K562 (cell line): ENCODE measurements around the gene GPR68. TPM values are rescaled to one million over a fixed set of nuclear protein-coding genes. Genes with fewer than 3 reads are reported as not detected.

Experiments
- ATAC-seq: fragments of 200-7000 bp; cut with Tn5 transposase; 3 replicates; pipeline ENCODE4 v1.9.1; 2020; ENCODE audit warnings: moderate library complexity
- BruUV-seq: library from RNA; stranded (reverse); fragments of 400-500 nt; replicated peaks from 2 replicates; lab custom pipeline; 2021; lab: Mats Ljungman, UMichigan
- CTCF ChIA-PET: fragments of 300-600 bp; formaldehyde crosslinking; extraction: SDS; loops from one replicate; lab custom pipeline; 2021; ENCODE audit warnings: low intra/inter-chr PET ratio; lab: Yijun Ruan, JAX
- POLR2A ChIA-PET: fragments of 300-600, 350-650 bp; sonication (Branson Sonifier 250); formaldehyde crosslinking; extraction: SDS; loops from one replicate; lab custom pipeline; 2021; ENCODE audit warnings: antibody characterized with exemption, inconsistent platforms; lab: Yijun Ruan, JAX
- DNase-seq, 4 experiments: peaks; one replicate each; pipeline versions ENCODE4 v3.0.0 to v3.0.0-alpha.2; 2011 to 2018; ENCODE audit warnings: low spot score in 3 of 4, mixed read lengths in 3 of 4; ENCODE audit errors: extremely low read depth in 1 of 4
- FAIRE-seq: peaks from 2 replicates; lab custom pipeline; 2011; peaks lifted over from hg19 to GRCh38; lab: Jason Lieb, UNC
- H2AFZ ChIP-seq: 2 replicates; pipeline ENCODE4 v1.6.0; 2011; ENCODE audit warnings: low read depth, low read length, control low read depth, inconsistent platforms
- H3K27ac ChIP-seq: fragments of 200-600 bp; 3 replicates; pipeline ENCODE4 v1.8.0; 2011; ENCODE audit warnings: low read depth, mild to moderate bottlenecking, control low read depth, inconsistent platforms, low read length, moderate library complexity, mixed read lengths; ENCODE audit errors: extremely low read depth
- H3K27me3 ChIP-seq, 2 experiments: fragments of 300-600 bp in 1 of 2; 2 replicates in 1 of 2; 3 replicates in 1 of 2; pipeline versions ENCODE4 v1.6.0 to v1.8.0; 2011; ENCODE audit warnings: inconsistent platforms in 2 of 2, low read length in 2 of 2, mild to moderate bottlenecking in 1 of 2, mixed read lengths in 1 of 2, moderate library complexity in 1 of 2; ENCODE audit not compliant: control insufficient read depth in 2 of 2, insufficient read depth in 2 of 2
- H3K36me3 ChIP-seq: fragments of 300-600 bp; 3 replicates; pipeline ENCODE4 v1.8.0; 2011; ENCODE audit warnings: mild to moderate bottlenecking, low read length, inconsistent platforms; ENCODE audit not compliant: control insufficient read depth, insufficient read depth
- H3K4me1 ChIP-seq, 2 experiments: fragments of 200-600 bp in 1 of 2; replicated peaks in 1 of 2; 2 replicates in 1 of 2; 3 replicates in 1 of 2; pipeline versions ENCODE4 v1.5.1 to v1.8.0; 2011; ENCODE audit warnings: inconsistent platforms in 2 of 2, low read length in 2 of 2, mild to moderate bottlenecking in 1 of 2, mixed read lengths in 1 of 2, moderate library complexity in 1 of 2; ENCODE audit not compliant: control insufficient read depth in 2 of 2, insufficient read depth in 2 of 2
- H3K4me2 ChIP-seq: 2 replicates; pipeline ENCODE4 v1.6.1; 2011; ENCODE audit warnings: low read length, control low read depth, inconsistent platforms, mixed read lengths; ENCODE audit not compliant: insufficient read depth
- H3K4me3 ChIP-seq: fragments of 200-600 bp; sonication (generic), shearing (Covaris generic); 2 replicates; pipeline ENCODE4 v1.5.1; 2016; ENCODE audit warnings: control low read depth, inconsistent platforms
- H3K79me2 ChIP-seq: fragments of 200-600 bp; 3 replicates; pipeline ENCODE4 v1.8.0; 2011; ENCODE audit warnings: low read length, inconsistent platforms; ENCODE audit not compliant: control insufficient read depth, insufficient read depth
- H3K9ac ChIP-seq, 2 experiments: 2 replicates each; pipeline versions ENCODE4 v1.6.0 to v1.6.1; 2011; ENCODE audit warnings: low read depth in 2 of 2, low read length in 2 of 2, control low read depth in 1 of 2, inconsistent platforms in 1 of 2, mild to moderate bottlenecking in 1 of 2, mixed read lengths in 1 of 2; ENCODE audit not compliant: insufficient read depth in 1 of 2
- H3K9me1 ChIP-seq: one replicate; pipeline ENCODE4 v1.6.0; 2011; ENCODE audit warnings: inconsistent platforms, mild to moderate bottlenecking, low read length, moderate library complexity; ENCODE audit not compliant: control insufficient read depth, insufficient read depth
- H3K9me3 ChIP-seq: replicated peaks from 2 replicates; pipeline ENCODE4 v1.5.1; 2011; ENCODE audit warnings: low read depth, low read length, inconsistent platforms; ENCODE audit not compliant: control insufficient read depth, insufficient read depth
- H4K20me1 ChIP-seq: replicated peaks from 2 replicates; pipeline ENCODE4 v1.6.1; 2011; ENCODE audit warnings: low read length, inconsistent platforms, mixed read lengths; ENCODE audit not compliant: control insufficient read depth, insufficient read depth
- ATF3 ChIP-seq, 2 experiments: fragments of 450-650 bp in 1 of 2; sonication (generic) in 1 of 2; formaldehyde crosslinking in 1 of 2; IDR thresholded peaks in 1 of 2; conservative IDR thresholded peaks in 1 of 2; 2 replicates each; pipeline versions ENCODE4 v1.6.1 to v1.8.1; 2016 to 2023; ENCODE audit warnings: mild to moderate bottlenecking in 2 of 2, moderate library complexity in 2 of 2, inconsistent platforms in 1 of 2, missing genetic modification reagents in 1 of 2
- C11orf30 ChIP-seq: fragments of 450-650 bp; IDR thresholded peaks from 2 replicates; pipeline ENCODE4 v1.6.1; 2016; ENCODE audit warnings: low read depth, mild to moderate bottlenecking
- CEBPB ChIP-seq: fragments of 450-650 bp; IDR thresholded peaks from 2 replicates; pipeline ENCODE4 v1.6.1; 2016; ENCODE audit warnings: missing genetic modification characterization, missing compliant biosample characterization
- CEBPG ChIP-seq, 3 experiments: fragments of 200-800 bp in 1 of 3; sonication (Bioruptor generic) in 1 of 3; sonication (generic) in 1 of 3; formaldehyde crosslinking in 1 of 3; IDR thresholded peaks in 2 of 3; conservative IDR thresholded peaks in 1 of 3; 2 replicates each; pipeline versions ENCODE4 v1.6.1 to v1.8.0; 2016 to 2022; ENCODE audit warnings: missing compliant biosample characterization in 2 of 3, missing genetic modification characterization in 2 of 3, mild to moderate bottlenecking in 1 of 3, missing genetic modification reagents in 1 of 3
- DPF2 ChIP-seq: fragments of 450-650 bp; IDR thresholded peaks from 2 replicates; pipeline ENCODE4 v1.6.1; 2016
- GABPA ChIP-seq: fragments of 200-800 bp; sonication (Bioruptor generic); conservative IDR thresholded peaks from 2 replicates; pipeline ENCODE4 v1.6.1; 2016; ENCODE audit warnings: low read depth, missing genetic modification characterization, missing compliant biosample characterization
- HNRNPK ChIP-seq: fragments of 200-400 bp; formaldehyde crosslinking; IDR thresholded peaks from one replicate; pipeline ENCODE4 v1.6.1; 2018; ENCODE audit warnings: mild to moderate bottlenecking, low read depth, low read length; ENCODE audit not compliant: poor library complexity, severe bottlenecking
- MXD1 ChIP-seq: fragments of 250-450 bp; sonication (Bioruptor Pico); IDR thresholded peaks from 2 replicates; pipeline ENCODE4 v1.8.0; 2021; ENCODE audit warnings: borderline replicate concordance, mild to moderate bottlenecking, moderate library complexity; ENCODE audit not compliant: poor library complexity, severe bottlenecking
- NR1H2 ChIP-seq: sonication (generic); formaldehyde crosslinking; IDR thresholded peaks from 2 replicates; pipeline ENCODE4 v1.4.0; 2020; ENCODE audit warnings: mild to moderate bottlenecking, missing genetic modification reagents
- NR2C1 ChIP-seq, 2 experiments: fragments of 450-650 bp; IDR thresholded peaks; 2 replicates each; pipeline ENCODE4 v1.6.1; 2017; ENCODE audit warnings: mild to moderate bottlenecking in 2 of 2, antibody characterized with exemption in 1 of 2, inconsistent platforms in 1 of 2, missing compliant biosample characterization in 1 of 2, missing genetic modification characterization in 1 of 2
- SREBF1 ChIP-seq: fragments of 150-350 bp; IDR thresholded peaks from 2 replicates; pipeline ENCODE4 v1.6.1; 2014; ENCODE audit warnings: antibody characterized with exemption, low read depth, low read length, borderline replicate concordance
- THRAP3 ChIP-seq: fragments of 450-650 bp; IDR thresholded peaks from 2 replicates; pipeline ENCODE4 v1.6.1; 2016; ENCODE audit warnings: mild to moderate bottlenecking, inconsistent platforms, borderline replicate concordance
- TSC22D4 ChIP-seq: fragments of 450-650 bp; IDR thresholded peaks from 2 replicates; pipeline ENCODE4 v1.6.1; 2016; ENCODE audit warnings: missing genetic modification characterization, missing biosample characterization, control low read depth
- ZFP36 ChIP-seq: fragments of 150-350 bp; IDR thresholded peaks from 2 replicates; pipeline ENCODE4 v1.6.1; 2018; ENCODE audit warnings: low read length, low read depth; ENCODE audit not compliant: partially characterized antibody
- ZNF274 ChIP-seq: IDR thresholded peaks from 2 replicates; pipeline ENCODE4 v1.6.1; 2011; ENCODE audit warnings: low read depth, mild to moderate bottlenecking, low read length, moderate library complexity, borderline replicate concordance
- ZNF384 ChIP-seq: IDR thresholded peaks from 2 replicates; pipeline ENCODE4 v1.6.1; 2012; ENCODE audit warnings: low read depth, low read length, improper control_type of control experiment
- ZNF449 ChIP-seq: fragments of 250-450 bp; sonication (Bioruptor Pico); IDR thresholded peaks from 2 replicates; pipeline ENCODE4 v1.8.0; 2022; ENCODE audit warnings: moderate library complexity, mild to moderate bottlenecking, inconsistent platforms
- ZNF644 ChIP-seq: fragments of 200-800 bp; sonication (Bioruptor generic); IDR thresholded peaks from 2 replicates; pipeline ENCODE4 v1.6.1; 2016; ENCODE audit warnings: low read depth, missing genetic modification characterization, missing compliant biosample characterization
- ZZZ3 ChIP-seq: fragments of 450-650 bp; IDR thresholded peaks from 2 replicates; pipeline ENCODE4 v1.6.1; 2016; ENCODE audit warnings: antibody characterized with exemption, mild to moderate bottlenecking, moderate library complexity
- WGBS: fragments of 100-300 bp; shearing (Covaris generic); methylation state at CpG from one replicate; pipeline ENCODE4 v1.1.6; 2016; ENCODE audit warnings: low coverage, mixed read lengths; ENCODE audit not compliant: insufficient coverage; ENCODE audit errors: missing lambda C conversion rate; 5-methylcytosine and 5-hydroxymethylcytosine counted together
- in situ Hi-C: fragments of 300-500 bp; cut with MboI; formaldehyde crosslinking; loops from 4 replicates; pipeline ENCODE4 v1.15.0; 2018; ENCODE audit warnings: inconsistent platforms, mixed read lengths
- intact Hi-C: fragments of 100-400 bp; cut with micrococcal nuclease; formaldehyde crosslinking; loops from 2 replicates; pipeline ENCODE4 v1.14.2; 2022
- polyA plus RNA-seq, 8 experiments: library from polyadenylated mRNA; depleted of rRNA in 4 of 8; stranded (reverse) in 5 of 8; unstranded in 3 of 8; fragments of >200 nt; fragmentation: Nextera tagmentation in 2 of 8; fragmentation: Illumina TruSeq in 1 of 8; extraction: Ambion mirVana in 2 of 8; extraction: Trizol in 1 of 8; gene quantifications; 2 replicates each; pipeline versions ENCODE4 v1.2.1 to v1.2.3, GENCODE V29; 2011 to 2014; ENCODE audit warnings: inconsistent platforms in 1 of 8, missing spikeins in 1 of 8
- total RNA-seq, 7 experiments: library from RNA; depleted of rRNA in 6 of 7; stranded (reverse); fragments of >200 nt in 6 of 7; fragmentation: Illumina TruSeq in 2 of 7; extraction: Trizol in 2 of 7; gene quantifications; 2 replicates each; pipeline versions ENCODE4 v1.2.1 to v1.2.3, GENCODE V29; 2011 to 2021; ENCODE audit warnings: low replicate concordance in 1 of 7

The GPR68 gene
- total and polyA plus RNA-seq, 9 of the 15 experiments (the other 6 are each of a cell fraction or from before 2014, with no cell fraction given): 0.41 to 9.4 (median 3.7) TPM

DNA sequence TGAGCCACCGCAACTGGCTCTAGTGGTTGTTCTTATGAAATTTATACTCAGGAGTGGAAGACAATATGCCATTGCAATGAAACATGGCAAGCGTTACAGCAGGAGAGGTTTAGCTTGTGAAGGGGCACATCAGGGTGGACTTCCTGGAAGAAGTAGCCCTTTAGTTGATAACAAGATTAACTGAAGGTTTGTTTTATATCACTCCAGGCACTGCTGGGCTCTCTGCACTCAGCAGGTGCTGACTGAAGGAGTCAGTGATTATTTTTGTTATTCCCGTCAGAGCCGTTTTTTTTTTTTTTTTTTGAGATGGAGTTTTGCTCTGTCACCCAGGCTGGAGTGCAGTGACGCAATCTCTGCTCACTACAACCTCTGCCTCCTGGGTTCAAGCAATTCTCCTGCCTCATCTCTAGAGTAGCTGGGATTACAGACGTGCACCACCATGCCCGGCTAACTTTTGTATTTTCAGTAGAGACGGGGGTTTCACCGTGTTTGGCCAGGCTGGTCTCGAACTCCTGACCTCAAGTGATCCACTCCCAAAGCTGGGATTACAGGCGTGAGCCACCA lies 17.6 kb upstream of the GPR68 start:
- H3K27ac ChIP-seq: no peak overlapping the region
- no peak for ATAC-seq
- H4K20me1 ChIP-seq: no peaks in the 10 kb centered on the region
- POLR2A ChIA-PET: interaction anchor here (0.6 kb wide), 1 partner anchor 58 kb away, joined by 5 read pairs; no protein-coding TSS in a partner anchor
- DNase-seq: no peak
- H3K4me3 ChIP-seq: no peak overlapping the region
- peaks cover 28 to 40% of the 10 kb centered on the region in 2 experiments; a peak in 4 of 5 replicates for H3K4me1 ChIP-seq
- CTCF ChIA-PET: no interaction called here
- in situ Hi-C loops: no loop called here
- H3K27me3 ChIP-seq: no peaks in the 10 kb centered on the region
- intact Hi-C loops: no loop called here
- no peak overlapping the region for H2AFZ ChIP-seq
- FAIRE-seq: no peak
- H3K36me3 ChIP-seq: no peaks in the 10 kb centered on the region; the same call in 2 of the 3 replicates
- no peaks in the 10 kb centered on the region for H3K9me3 ChIP-seq
- H3K79me2 ChIP-seq: peaks cover 31% of the 10 kb centered on the region
- no peaks in the 10 kb centered on the region for H3K9me1 ChIP-seq
- no TSS peak for BruUV-seq
- 46% methylated on average over 8 of the region's 11 CpGs for WGBS
- no peak overlapping the region for H3K4me2 ChIP-seq
- no peak overlapping the region for H3K9ac ChIP-seq
- TF ChIP-seq ZZZ3 (no peak), THRAP3 (no peak), DPF2 (no peak), C11orf30 (0 out of 2 replicates have a peak, but pooled peaks have one; percentile 12), SREBF1 (no peak), ZFP36 (peak; percentile 92), NR2C1 (IDR thresholded peaks at IDR 0.05) (no peak), NR2C1 (tag; IDR thresholded peaks at IDR 0.05) (no peak), ATF3 (IDR thresholded peaks at IDR 0.05) (peak; percentile 82), ATF3 (CRISPR knock-in tag; conservative IDR thresholded peaks at IDR 0.05) (no peak), ZNF384 (peak; percentile 74), NR1H2 (CRISPR knock-in tag) (no peak), ZNF449 (CRISPR knock-in tag) (no peak), MXD1 (CRISPR knock-in tag) (no peak), GABPA (no peak), TSC22D4 (tag) (no peak), HNRNPK (no peak), CEBPG (CRISPR knock-in tag; IDR thresholded peaks at IDR 0.05) (peak; percentile 60; the same call in 1 of the 2 replicates), CEBPG (tag; conservative IDR thresholded peaks at IDR 0.05 in 1 of 2, IDR thresholded peaks at IDR 0.05 in 1 of 2) (peak; percentile 50 to 72), CEBPB (tag) (peak; percentile 90), ZNF274 (no peak), ZNF644 (tag) (no peak)
